ENCODE measurements around the gene HIGD1A.

HIGD1A gene

DNA sequence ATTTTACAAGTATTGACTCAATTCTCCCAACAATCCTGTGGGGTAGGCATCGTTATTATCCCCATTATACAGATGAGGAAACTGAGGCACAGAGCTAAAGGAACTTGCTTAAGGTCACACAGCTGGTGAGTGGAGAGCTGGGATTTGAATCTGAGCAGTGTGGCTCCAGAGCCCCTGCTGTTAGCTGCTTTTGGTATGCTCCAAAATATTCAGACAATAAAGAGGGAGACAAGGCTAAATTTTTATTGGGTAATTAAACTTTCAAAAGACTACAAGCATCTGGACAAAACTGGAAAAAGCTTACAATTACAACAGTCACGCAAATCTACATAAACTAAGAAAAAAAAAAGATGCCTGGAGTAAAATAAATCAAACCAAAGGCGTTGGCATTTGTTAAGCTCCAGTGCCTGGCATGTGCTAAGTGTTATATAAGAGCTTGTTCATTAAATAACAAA, 59.0 kb downstream of the HIGD1A start:
- in situ Hi-C loops (cut with HindIII; ENCODE audit: low pct_unique_long_range_greater_than_20kb, low sequenced_read_pairs), result no loop called here
- no peak for TF ChIP-seq JUND (IDR thresholded peaks at IDR 0.05; ENCODE audit: low read depth)
- DNase-seq (ENCODE audit: low read depth in 1 of 2, low spot score in 1 of 2), result no peak

DNA sequence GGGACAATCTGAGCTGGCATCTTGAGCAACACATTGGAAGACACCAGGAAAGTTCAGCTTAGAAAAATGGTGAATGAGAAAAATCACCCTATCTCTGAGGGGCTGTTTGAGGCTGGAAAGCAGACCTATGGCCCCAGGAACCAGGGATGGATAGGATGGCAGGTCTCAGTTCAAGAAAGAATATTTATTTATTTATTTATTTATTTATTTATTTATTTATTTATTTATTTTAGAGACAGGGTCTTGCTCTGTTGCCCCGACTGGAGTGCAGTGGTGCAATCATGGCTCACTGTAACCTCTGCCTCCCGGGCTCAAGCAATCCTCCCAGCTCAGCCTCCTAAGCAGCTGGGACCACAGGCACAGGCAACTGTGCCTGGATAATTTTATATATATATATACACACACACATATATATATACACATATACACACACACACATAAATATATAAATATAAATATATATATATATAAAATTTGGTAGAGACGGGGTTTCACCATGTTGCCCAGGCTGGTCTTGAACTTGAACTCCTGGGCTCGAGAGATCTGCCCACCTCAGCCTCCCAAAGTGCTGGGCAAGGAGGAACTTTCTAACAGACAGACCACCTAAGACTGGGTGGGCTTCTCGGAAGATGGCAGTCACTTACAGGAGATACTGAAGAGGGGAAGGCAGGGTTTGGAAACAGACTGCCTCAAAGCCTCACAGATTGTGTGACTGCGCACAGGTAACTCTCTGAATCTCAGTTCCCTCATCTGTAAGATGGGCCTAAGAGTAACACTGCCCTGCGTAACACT, 60.9 kb downstream of the HIGD1A start:
- in situ Hi-C loops (cut with HindIII; ENCODE audit: low pct_unique_long_range_greater_than_20kb, low sequenced_read_pairs), result no loop called here
- no peak for DNase-seq (ENCODE audit: low read depth in 1 of 2, low spot score in 1 of 2)
- no peak for TF ChIP-seq JUND (IDR thresholded peaks at IDR 0.05; ENCODE audit: low read depth)

DNA sequence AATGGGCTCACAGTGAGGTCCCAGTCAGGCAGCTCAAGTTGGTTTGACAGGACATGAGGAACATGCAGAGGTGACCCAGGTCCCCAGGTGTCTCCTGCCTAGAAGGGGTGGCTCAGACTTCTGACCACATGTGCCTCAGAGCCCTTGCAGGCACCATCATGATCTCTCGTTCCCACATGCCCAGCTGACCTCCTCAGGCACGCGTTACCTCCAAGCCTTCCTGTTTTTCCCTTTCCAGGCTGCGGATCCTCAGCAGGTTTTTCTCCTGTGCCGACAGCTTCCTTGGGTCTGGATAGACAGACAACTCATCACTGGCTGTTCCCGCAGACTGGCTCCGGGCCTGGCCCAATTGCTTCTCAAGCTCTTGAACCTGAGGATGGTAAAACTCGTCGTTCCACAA, 61.6 kb downstream of the HIGD1A start:
- in situ Hi-C loops (cut with HindIII; ENCODE audit: low pct_unique_long_range_greater_than_20kb, low sequenced_read_pairs), result no loop called here
- no peak for TF ChIP-seq JUND (IDR thresholded peaks at IDR 0.05; ENCODE audit: low read depth)
- no peak for DNase-seq (ENCODE audit: low read depth in 1 of 2, low spot score in 1 of 2)

DNA sequence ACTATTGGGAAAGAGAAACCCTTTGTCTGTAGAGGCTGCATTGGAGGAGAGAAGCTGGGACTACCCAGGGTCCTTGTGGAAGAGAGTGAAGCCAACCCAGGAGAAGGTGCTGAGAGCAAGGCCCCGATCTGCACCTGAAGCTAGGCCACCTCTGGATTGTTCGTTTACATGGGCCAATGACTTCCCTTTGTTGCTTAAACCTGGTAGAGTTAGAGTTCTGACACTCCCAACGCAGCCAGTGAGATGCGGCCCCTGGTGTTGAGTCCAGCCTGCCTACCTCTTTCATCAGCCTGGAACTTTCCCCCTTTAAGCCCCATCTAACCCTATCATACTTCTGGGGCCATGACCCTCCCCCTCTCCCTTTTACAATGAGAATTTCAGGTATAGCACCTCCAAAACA, 62.0 kb downstream of the HIGD1A start:
- no peak for DNase-seq (ENCODE audit: low read depth in 1 of 2, low spot score in 1 of 2)
- in situ Hi-C loops (cut with HindIII; ENCODE audit: low pct_unique_long_range_greater_than_20kb, low sequenced_read_pairs), result no loop called here

DNA sequence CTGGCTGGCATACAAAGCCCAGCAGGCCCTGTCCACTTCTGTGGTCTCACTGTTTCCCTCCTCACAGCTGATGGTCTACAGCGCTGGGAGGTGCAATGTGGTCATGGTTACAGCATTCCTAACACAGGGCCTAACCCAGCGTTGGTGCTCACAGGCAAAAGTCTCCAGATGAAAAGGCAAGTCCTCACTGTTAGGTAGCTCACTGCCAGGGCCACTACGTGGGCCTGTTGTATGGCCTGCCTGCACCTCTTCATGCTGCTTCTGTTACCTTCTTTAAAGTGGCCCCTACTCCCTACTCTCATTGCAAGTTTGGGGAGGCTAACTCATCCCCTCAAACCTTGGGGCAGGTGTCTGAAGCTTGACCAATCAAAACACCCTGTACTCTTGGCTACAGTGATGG, 62.5 kb downstream of the HIGD1A start:
- in situ Hi-C loops (cut with HindIII; ENCODE audit: low pct_unique_long_range_greater_than_20kb, low sequenced_read_pairs), result no loop called here
- no peak for DNase-seq (ENCODE audit: low read depth in 1 of 2, low spot score in 1 of 2)
- no peak for TF ChIP-seq JUND (IDR thresholded peaks at IDR 0.05; ENCODE audit: low read depth)

More for the DNA sequence above, 62.0 kb downstream of the HIGD1A start:
- TF ChIP-seq JUND (IDR thresholded peaks at IDR 0.05; ENCODE audit: low read depth), result no peak

DNA sequence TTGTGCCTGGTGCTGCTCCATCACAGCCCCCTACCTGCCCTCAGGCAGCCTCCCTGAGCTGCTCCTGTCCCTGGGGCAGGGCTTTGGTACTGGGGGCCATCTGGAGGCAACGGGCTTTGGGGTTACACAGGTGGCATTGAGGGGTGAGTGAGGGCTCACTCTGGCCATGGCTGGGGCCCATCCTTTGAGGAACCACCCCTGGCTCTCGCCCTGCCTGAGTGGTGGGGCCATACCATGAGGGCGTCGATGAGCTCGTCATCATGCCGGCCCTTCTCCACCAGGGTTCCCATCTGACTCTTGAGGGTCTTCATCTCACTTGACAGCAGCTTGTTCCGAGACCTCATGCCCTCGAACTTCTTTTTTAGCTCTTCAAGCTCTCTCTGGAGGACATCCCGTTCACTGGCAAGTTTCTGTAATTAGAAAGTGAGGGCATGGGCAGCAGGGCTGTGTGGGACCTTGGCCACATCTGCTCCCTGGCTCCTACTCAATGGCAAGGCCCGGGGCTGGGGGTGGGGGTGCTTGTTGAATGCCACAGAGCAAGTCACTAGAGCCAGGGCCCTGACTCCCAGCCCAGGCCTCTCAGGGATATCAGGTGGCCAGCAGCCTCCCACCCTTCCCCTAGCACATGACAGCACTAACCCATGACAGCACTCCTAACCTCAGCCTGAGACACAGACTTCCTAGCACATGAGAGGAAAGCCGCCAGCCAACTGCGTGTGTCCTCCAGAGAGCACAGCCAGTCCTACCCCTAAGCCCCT, 64.7 kb downstream of the HIGD1A start:
- TF ChIP-seq JUND (IDR thresholded peaks at IDR 0.05; ENCODE audit: low read depth), result no peak
- DNase-seq (ENCODE audit: low read depth in 1 of 2, low spot score in 1 of 2), result no peak
- in situ Hi-C loops (cut with HindIII; ENCODE audit: low pct_unique_long_range_greater_than_20kb, low sequenced_read_pairs), result no loop called here

DNA sequence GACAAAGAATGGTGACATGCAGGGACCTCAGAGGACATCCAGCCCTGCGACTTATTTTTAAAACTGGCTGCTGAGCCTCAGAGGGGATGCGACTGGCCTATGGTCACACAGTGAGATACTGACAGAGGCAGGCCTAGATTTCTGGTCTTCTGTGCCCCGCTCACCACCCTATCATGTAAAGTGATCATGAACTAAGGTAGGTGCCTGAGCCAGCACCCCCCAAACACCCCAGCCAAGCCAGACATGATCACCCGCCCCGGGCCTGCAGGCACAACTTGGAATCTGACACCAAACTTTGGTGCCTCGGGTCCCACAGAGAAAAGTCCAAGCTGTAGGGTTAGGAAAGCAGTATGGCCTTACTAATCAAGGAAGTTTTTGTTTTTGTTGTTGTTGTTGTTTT, 67.8 kb downstream of the HIGD1A start:
- DNase-seq (ENCODE audit: low read depth in 1 of 2, low spot score in 1 of 2), result no peak

DNA sequence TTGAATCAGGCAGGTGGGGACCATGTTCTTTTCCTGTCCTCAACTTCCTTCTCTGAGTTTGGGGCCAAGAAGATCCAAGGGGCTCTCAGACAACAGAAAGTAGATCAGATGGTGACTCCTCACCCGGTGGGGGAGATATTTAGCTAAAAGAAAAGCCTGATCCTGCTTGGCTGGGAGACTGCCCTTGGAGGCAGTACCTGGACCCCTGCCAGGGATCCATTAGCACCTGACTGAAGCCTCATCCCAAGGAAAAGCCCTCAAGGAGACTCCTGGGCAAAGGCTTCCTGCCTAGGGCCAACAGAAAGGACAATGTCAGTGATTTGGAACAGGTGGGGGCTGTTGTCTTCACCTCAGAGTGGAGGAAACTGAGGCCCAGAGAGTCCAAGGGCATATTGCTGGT, 68.2 kb downstream of the HIGD1A start:
- no peak for TF ChIP-seq JUND (IDR thresholded peaks at IDR 0.05; ENCODE audit: low read depth)
- no peak for DNase-seq (ENCODE audit: low read depth in 1 of 2, low spot score in 1 of 2)
- in situ Hi-C loops (cut with HindIII; ENCODE audit: low pct_unique_long_range_greater_than_20kb, low sequenced_read_pairs), result no loop called here

More for the DNA sequence above, 67.8 kb downstream of the HIGD1A start:
- TF ChIP-seq JUND (IDR thresholded peaks at IDR 0.05; ENCODE audit: low read depth), result no peak
- in situ Hi-C loops (cut with HindIII; ENCODE audit: low pct_unique_long_range_greater_than_20kb, low sequenced_read_pairs), result no loop called here

DNA sequence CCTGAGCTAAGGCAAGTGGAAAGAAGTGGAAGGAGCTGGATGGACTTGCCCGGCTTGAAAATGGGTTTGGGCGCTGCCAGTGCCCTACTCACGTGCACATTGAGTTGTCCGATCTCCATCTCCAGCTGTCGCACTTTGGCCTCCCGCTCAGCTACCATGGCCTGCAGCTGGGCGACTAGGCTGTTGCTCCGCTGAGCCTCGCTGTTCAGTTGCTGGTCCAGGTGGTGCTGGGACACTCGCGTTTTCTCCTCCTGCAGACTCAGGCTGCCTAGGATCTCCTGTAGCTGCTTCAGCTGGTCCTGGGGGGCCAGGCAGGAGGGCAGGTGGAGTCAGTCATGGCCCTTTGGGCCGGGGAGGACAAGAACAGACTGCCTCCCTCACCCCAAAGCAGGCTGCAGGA, 68.7 kb downstream of the HIGD1A start:
- no peak for DNase-seq (ENCODE audit: low read depth in 1 of 2, low spot score in 1 of 2)
- TF ChIP-seq JUND (IDR thresholded peaks at IDR 0.05; ENCODE audit: low read depth), result no peak
- in situ Hi-C loops (cut with HindIII; ENCODE audit: low pct_unique_long_range_greater_than_20kb, low sequenced_read_pairs), result no loop called here

DNA sequence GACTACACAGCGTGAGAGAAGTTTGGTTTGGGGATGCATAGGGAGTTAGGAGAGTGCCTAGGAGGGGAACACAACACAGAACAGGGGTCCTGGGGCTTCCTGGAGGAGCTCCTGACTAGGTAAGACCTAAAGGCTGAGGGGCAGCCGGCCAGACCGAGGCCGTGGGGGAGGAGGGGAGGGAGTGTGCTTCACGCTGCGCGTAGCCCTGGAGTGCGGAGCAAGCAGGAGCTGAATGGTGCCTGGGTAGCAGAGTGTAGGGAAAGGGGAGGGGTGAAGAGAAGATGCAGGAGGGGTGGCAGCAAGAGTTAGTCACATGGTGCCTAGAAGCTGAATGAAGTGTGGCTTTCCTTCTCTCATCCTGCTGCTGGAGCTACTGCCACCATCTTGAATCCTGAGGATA, 69.3 kb downstream of the HIGD1A start:
- TF ChIP-seq JUND (IDR thresholded peaks at IDR 0.05; ENCODE audit: low read depth), result no peak
- in situ Hi-C loops (cut with HindIII; ENCODE audit: low pct_unique_long_range_greater_than_20kb, low sequenced_read_pairs), result no loop called here
- no peak for DNase-seq (ENCODE audit: low read depth in 1 of 2, low spot score in 1 of 2)

DNA sequence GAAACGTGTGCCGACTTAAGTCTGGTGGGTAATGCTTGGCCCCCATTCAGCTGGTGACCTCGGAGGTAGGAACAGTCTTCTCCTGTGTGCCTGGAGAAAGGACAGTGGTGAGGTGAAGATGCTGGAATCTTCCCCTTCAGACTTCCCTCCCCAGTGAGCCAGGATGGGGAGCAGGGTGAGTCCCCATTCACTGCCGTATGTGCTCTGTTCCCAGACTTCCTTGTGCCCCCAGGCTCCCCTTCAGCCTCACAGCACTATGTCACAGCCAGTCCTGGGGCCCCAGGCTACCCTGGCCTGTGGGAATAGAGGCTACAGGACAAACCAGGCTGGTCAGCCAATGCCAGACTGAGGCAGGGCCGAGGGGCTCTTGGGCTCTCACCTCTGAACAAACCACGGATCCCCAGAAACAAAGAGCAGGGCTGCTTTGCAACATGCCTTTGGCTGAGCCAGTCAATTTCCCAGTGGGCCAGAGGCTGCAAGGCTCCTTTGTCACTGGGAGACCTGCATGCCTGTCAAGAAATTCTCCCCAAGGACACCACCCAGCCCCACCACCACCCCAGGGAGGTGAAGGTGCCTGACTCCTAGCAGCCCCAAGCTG, 69.9 kb downstream of the HIGD1A start:
- no peak for DNase-seq (ENCODE audit: low read depth in 1 of 2, low spot score in 1 of 2)
- in situ Hi-C loops (cut with HindIII; ENCODE audit: low pct_unique_long_range_greater_than_20kb, low sequenced_read_pairs), result no loop called here
- TF ChIP-seq JUND (IDR thresholded peaks at IDR 0.05; ENCODE audit: low read depth), result no peak

DNA sequence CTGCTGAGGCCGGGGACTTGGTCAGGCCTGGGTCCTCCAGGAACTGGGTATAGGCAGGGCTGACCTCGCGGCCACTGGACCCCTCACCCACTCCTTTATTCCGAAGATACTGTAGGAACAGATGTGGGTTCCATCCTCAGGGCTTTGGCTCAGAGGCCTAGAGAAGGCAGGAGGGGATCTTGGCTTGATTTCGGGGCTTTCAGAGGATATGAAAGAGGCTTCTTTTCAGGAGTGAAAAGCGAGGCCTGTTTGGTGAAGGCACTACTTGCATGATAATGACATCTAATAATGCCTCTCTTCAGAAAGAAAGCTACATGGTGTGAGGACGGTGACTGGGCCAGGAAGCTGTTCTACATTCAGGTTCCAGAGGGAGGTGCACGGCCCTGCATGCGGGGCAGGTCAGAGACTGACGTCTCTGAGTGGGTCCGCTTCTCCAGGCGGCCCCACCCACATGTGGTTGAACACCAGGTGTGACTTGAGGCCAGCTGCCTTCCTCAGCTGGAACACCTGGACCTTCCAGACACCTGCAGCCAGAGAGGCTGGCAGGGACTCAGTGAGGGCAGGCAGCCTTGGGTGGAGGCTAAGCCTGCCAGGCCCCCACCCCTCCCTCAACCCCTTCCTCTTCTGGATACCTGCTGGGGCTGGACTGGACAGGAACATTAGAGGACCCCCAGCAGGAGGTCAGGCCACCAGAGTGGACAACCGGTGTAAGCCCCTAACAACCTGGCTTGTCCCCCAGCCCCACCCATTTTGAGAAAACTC, 70.6 kb downstream of the HIGD1A start:
- DNase-seq (ENCODE audit: low read depth in 1 of 2, low spot score in 1 of 2), result no peak
- in situ Hi-C loops (cut with HindIII; ENCODE audit: low pct_unique_long_range_greater_than_20kb, low sequenced_read_pairs), result no loop called here
- TF ChIP-seq JUND (IDR thresholded peaks at IDR 0.05; ENCODE audit: low read depth), result no peak
